Nephron progenitor cell (in vitro differentiated cells): ENCODE measurements around the gene C1orf210.
A peak's percentile ranks its signal among the peaks of the same experiment; 100 is the strongest.

Experiments used
- DNase-seq: peaks from one replicate; pipeline ENCODE4 v3.0.0; 2021
- H3K27ac Mint-ChIP-seq: 2 replicates; pipeline ENCODE4 v1.8.0; 2021; ENCODE audit warnings: mild to moderate bottlenecking, moderate library complexity, mixed read lengths
- H3K27me3 Mint-ChIP-seq: 2 replicates; pipeline ENCODE4 v1.8.0; 2021; ENCODE audit warnings: mild to moderate bottlenecking, low read depth, mixed read lengths; ENCODE audit not compliant: poor library complexity
- H3K36me3 Mint-ChIP-seq: 2 replicates; pipeline ENCODE4 v1.8.0; 2021; ENCODE audit warnings: low read depth, mixed read lengths
- H3K4me1 Mint-ChIP-seq: 2 replicates; pipeline ENCODE4 v1.8.0; 2021; ENCODE audit warnings: mixed read lengths
- H3K4me3 Mint-ChIP-seq: 2 replicates; pipeline ENCODE4 v1.8.0; 2021; ENCODE audit warnings: mild to moderate bottlenecking, moderate library complexity, mixed read lengths
- H3K9me3 Mint-ChIP-seq: 2 replicates; pipeline ENCODE4 v1.8.0; 2021; ENCODE audit warnings: mild to moderate bottlenecking, moderate library complexity, mixed read lengths
- TF ChIP-seq, protein P1 (sequence below): fragments of 200-600 bp; sonication (generic); IDR thresholded peaks from 2 replicates; pipeline ENCODE4 v1.5.0; 2021; ENCODE audit warnings: antibody characterized with exemption

Gene C1orf210

DNA sequence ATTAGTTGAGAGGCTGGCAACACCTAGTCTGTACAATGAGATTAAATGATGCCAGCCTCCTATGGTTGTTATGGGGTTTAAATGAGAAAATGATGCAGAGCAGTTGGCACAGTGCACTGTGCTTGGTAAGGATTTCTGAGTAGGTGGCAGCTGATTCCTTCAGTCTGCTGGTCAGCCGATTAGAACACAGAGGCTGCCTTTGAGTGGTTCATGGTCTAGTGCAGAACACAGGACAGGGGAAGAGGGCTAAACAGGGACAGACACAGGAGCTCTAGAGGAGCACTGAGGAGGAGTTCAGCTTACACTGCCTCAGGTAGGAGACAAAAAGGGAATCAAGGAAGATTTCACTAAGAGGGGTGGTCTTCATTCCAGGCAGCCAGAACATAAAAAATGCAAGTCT lies 16.8 kb upstream of the C1orf210 start:
- no peak overlapping the region for H3K27ac Mint-ChIP-seq
- H3K36me3 Mint-ChIP-seq = no peaks in the 10 kb centered on the region
- H3K4me3 Mint-ChIP-seq = no peak overlapping the region
- peaks cover 8% of the 10 kb centered on the region for H3K27me3 Mint-ChIP-seq
- no peaks in the 10 kb centered on the region for H3K9me3 Mint-ChIP-seq
- TF ChIP-seq, protein P1, sequence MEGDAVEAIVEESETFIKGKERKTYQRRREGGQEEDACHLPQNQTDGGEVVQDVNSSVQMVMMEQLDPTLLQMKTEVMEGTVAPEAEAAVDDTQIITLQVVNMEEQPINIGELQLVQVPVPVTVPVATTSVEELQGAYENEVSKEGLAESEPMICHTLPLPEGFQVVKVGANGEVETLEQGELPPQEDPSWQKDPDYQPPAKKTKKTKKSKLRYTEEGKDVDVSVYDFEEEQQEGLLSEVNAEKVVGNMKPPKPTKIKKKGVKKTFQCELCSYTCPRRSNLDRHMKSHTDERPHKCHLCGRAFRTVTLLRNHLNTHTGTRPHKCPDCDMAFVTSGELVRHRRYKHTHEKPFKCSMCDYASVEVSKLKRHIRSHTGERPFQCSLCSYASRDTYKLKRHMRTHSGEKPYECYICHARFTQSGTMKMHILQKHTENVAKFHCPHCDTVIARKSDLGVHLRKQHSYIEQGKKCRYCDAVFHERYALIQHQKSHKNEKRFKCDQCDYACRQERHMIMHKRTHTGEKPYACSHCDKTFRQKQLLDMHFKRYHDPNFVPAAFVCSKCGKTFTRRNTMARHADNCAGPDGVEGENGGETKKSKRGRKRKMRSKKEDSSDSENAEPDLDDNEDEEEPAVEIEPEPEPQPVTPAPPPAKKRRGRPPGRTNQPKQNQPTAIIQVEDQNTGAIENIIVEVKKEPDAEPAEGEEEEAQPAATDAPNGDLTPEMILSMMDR = no peak
- no peak for DNase-seq
- peaks cover 43% of the 10 kb centered on the region for H3K4me1 Mint-ChIP-seq

DNA sequence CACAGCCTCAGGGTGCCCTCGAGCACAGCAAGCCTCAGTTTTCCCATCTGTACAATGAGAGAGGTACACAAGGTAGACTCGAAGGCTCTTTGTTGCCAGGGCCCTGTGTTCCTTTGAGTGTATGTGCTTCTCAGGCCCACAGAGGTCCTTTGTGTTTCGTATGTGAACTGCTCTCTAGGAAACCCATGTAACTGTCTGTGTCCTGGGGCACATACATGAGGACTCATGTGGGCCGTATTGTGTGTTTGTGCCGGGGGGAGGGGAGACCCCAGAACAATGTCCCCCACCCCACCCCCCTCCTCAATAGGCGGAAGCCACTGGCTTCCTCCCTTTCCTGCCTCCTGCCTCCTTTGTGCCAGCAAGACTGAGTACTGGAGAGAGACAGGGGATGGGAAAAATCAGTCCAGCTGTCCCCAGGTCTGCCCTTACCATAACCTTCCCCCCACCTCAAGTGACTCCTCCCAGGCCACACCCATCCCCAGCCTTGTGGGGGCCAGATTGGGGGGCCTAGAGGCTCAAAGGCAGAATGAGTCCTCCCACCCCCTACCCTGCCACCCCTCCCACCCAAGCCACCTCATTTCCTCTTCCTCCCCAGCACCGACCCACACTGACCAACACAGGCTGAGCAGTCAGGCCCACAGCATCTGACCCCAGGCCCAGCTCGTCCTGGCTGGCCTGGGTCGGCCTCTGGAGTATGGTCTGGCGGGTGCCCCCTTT lies 15.2 kb upstream of the C1orf210 start, which contains the start of gene TIE1:
TIE1 (plus strand) TSS at position 605 of the 717 bp plus-strand sequence; CDS start at position 695, 90 bp downstream.
- H3K4me3 Mint-ChIP-seq = no peak within 1 kb of the TSS
- peak within 1 kb of the TSS; percentile 32 for H3K27ac Mint-ChIP-seq
- no peaks in the 10 kb centered on the region for H3K36me3 Mint-ChIP-seq
- H3K9me3 Mint-ChIP-seq = no peaks in the 10 kb centered on the region
- TF ChIP-seq, protein P1 = no peak
- no peak for DNase-seq
- H3K4me1 Mint-ChIP-seq = peaks cover 49% of the 10 kb centered on the region
- peaks cover 8% of the 10 kb centered on the region for H3K27me3 Mint-ChIP-seq

DNA sequence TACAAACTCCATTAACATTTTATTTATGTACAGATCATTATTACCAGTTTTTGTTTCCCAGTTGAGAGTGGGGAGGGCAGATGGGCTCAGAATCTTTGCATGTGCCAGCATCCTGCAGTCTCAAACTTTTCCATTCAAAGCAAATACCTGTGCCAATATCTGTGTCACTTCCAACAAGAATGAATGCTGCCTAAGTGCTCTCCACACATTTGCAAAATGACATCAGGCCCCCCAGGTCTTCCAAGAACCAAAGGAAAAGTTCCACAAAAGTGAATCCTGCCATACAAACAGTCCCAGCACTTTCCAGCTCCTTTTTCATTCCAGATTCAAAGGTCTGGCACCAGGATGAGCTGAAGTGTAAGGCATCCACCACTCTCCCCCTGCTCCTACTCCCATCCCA lies 13.7 kb upstream of the C1orf210 start:
- Mint-ChIP-seq H3K36me3 (no peaks in the 10 kb centered on the region), H3K4me1 (peaks cover 46% of the 10 kb centered on the region), H3K27me3 (peaks cover 5% of the 10 kb centered on the region), H3K4me3 (no peak overlapping the region), H3K9me3 (no peaks in the 10 kb centered on the region), H3K27ac (no peak overlapping the region)
- TF ChIP-seq, protein P1 = no peak
- no peak for DNase-seq

DNA sequence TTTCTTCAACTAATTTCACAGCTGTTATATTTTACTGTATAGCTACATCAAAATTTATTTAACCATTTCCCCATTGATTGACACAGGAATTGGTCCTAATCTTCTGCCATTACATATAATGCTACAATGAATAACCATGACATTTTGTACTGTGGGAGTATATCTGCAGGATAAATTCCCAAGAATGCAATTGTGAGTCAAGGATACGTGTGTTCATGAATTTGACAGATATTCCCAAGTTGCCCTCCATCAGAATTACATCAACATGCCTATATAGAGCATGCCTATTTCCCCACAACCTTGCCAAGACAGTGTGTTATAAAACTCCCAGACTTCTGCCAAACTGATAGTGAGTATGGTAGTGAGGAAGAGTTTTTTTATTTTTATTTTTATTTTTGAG lies 12.7 kb upstream of the C1orf210 start:
- Mint-ChIP-seq H3K9me3 (no peaks in the 10 kb centered on the region), H3K27me3 (peaks cover 5% of the 10 kb centered on the region), H3K27ac (no peak overlapping the region), H3K36me3 (no peaks in the 10 kb centered on the region), H3K4me3 (no peak overlapping the region), H3K4me1 (peaks cover 45% of the 10 kb centered on the region)
- TF ChIP-seq, protein P1 = no peak
- DNase-seq = no peak

DNA sequence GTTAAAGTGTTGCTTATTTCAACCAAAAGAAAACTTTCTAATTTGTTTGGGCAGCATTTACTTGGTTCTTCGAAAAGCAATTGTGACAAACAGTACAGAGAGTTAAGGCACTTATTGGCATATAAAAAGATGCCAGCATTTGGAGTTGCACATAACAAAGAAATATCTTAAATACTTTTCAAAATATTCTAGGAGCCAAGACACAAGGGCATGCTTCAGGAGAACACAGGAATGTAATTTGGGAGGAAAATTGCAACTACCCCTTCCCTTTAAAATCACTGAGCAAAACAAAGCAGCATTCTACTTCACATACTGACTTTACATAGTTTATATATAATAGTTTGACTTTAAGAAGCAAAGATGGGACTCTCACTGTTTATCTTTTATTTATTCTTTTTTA lies 10.8 kb upstream of the C1orf210 start:
- Mint-ChIP-seq H3K36me3 (no peaks in the 10 kb centered on the region), H3K4me1 (peaks cover 36% of the 10 kb centered on the region), H3K4me3 (no peak overlapping the region), H3K27me3 (no peaks in the 10 kb centered on the region), H3K27ac (no peak overlapping the region), H3K9me3 (no peaks in the 10 kb centered on the region)
- TF ChIP-seq, protein P1 = no peak
- DNase-seq = no peak

DNA sequence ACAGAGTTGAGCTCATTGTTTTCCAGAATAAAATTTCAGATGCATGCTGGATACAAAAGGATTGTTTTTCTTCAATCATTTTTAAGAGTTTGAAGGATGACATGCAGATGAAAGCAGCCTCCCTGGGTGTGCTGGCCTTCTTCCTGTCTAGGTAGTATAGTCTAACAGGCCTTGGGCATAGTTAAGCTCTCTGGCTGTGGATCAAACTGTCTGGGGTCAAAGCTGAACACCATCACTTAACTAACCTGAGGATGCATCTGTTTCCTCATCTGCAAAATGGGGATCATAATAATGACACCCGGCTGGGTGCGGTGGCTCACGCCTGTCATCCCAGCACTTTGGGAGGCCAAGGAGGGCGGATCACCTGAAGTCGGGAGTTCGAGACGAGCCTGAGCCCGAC lies 9.4 kb upstream of the C1orf210 start:
- no peak for DNase-seq
- Mint-ChIP-seq H3K9me3 (no peaks in the 10 kb centered on the region), H3K36me3 (no peaks in the 10 kb centered on the region), H3K27ac (no peak overlapping the region), H3K4me3 (no peak overlapping the region), H3K4me1 (peaks cover 30% of the 10 kb centered on the region), H3K27me3 (no peaks in the 10 kb centered on the region)
- TF ChIP-seq, protein P1 = no peak
